Neural cell (in vitro differentiated cells): Measurements from ENCODE around the gene G2E3.

Experiments
- CTCF ChIP-seq: fragments of 450-650 bp; IDR thresholded peaks from 2 replicates; pipeline ENCODE4 v1.5.1; 2014; ENCODE audit warnings: antibody characterized with exemption, mild to moderate bottlenecking, moderate library complexity; ENCODE audit not compliant: poor library complexity, severe bottlenecking
- MXI1 ChIP-seq: fragments of 450-650 bp; conservative IDR thresholded peaks from 2 replicates; pipeline ENCODE4 v1.6.1; 2014; ENCODE audit warnings: antibody characterized with exemption, mild to moderate bottlenecking; ENCODE audit not compliant: poor library complexity, severe bottlenecking
- POLR2AphosphoS5 ChIP-seq: IDR thresholded peaks from 2 replicates; pipeline ENCODE4 v1.6.1; 2012
- REST ChIP-seq: IDR thresholded peaks from 2 replicates; pipeline ENCODE4 v1.6.1; 2012; ENCODE audit warnings: borderline replicate concordance
- SMC3 ChIP-seq: fragments of 450-650 bp; conservative IDR thresholded peaks from 2 replicates; pipeline ENCODE4 v1.6.1; 2014; ENCODE audit warnings: antibody characterized with exemption, mild to moderate bottlenecking, moderate library complexity; ENCODE audit not compliant: poor library complexity
- TAF1 ChIP-seq: IDR thresholded peaks from 2 replicates; pipeline ENCODE4 v1.6.1; 2012; ENCODE audit warnings: low read depth

- TF ChIP-seq CTCF, result no peak
- TF ChIP-seq REST, result no peak
- no peak for TF ChIP-seq MXI1
- no peak for TF ChIP-seq SMC3
- TF ChIP-seq TAF1, result no peak
- TF ChIP-seq POLR2AphosphoS5, result no peak
Measured at GRCh38 chr14:30597504-30597903, 38.5 kb downstream of the G2E3 start.
